ENCODE measurements around the gene RERE. TPM values are rescaled to one million over a fixed set of nuclear protein-coding genes. Genes with fewer than 3 reads are reported as not detected.
"Not testable (repeated sequence)": the region's sequence is repeated elsewhere in the genome, so short reads cannot be mapped to it uniquely, and the experiment has no call there.

RERE gene
- total RNA-seq, 2 experiments from 2014 or later = 45.8 to 57.1 TPM

GRCh38 chr1:8382608-8383505, 434.6 kb downstream of the RERE start:
- no peak for ATAC-seq
- H3K27me3 Mint-ChIP-seq = no peaks in the 10 kb centered on the region
- peak overlapping the region; percentile 64 for H3K27ac Mint-ChIP-seq
- DNase-seq = no peak
- TF ChIP-seq, protein P1, sequence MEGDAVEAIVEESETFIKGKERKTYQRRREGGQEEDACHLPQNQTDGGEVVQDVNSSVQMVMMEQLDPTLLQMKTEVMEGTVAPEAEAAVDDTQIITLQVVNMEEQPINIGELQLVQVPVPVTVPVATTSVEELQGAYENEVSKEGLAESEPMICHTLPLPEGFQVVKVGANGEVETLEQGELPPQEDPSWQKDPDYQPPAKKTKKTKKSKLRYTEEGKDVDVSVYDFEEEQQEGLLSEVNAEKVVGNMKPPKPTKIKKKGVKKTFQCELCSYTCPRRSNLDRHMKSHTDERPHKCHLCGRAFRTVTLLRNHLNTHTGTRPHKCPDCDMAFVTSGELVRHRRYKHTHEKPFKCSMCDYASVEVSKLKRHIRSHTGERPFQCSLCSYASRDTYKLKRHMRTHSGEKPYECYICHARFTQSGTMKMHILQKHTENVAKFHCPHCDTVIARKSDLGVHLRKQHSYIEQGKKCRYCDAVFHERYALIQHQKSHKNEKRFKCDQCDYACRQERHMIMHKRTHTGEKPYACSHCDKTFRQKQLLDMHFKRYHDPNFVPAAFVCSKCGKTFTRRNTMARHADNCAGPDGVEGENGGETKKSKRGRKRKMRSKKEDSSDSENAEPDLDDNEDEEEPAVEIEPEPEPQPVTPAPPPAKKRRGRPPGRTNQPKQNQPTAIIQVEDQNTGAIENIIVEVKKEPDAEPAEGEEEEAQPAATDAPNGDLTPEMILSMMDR (IDR thresholded peaks at IDR 0.05) = no peak
- ChIA-PET POLR2A (interaction anchor here (0.8 to 1.9 kb wide), 3 partner anchors 14 to 24 kb away, joined by 3 to 8 read pairs (median 3); no protein-coding TSS in a partner anchor), CTCF (interaction anchor here (1.0 to 1.2 kb wide), 2 partner anchors 14 to 27 kb away, joined by 3 to 5 read pairs; no protein-coding TSS in a partner anchor)
- peak overlapping the region; percentile 52 for H3K4me3 Mint-ChIP-seq
- peaks cover 22% of the 10 kb centered on the region for H3K36me3 Mint-ChIP-seq (ENCODE audit: low read depth)
- intact Hi-C loops (cut with micrococcal nuclease) = no loop called here
- H3K4me1 Mint-ChIP-seq (ENCODE audit: low read depth) = peaks cover 68% of the 10 kb centered on the region
- no peaks in the 10 kb centered on the region for H3K9me3 Mint-ChIP-seq

DNA sequence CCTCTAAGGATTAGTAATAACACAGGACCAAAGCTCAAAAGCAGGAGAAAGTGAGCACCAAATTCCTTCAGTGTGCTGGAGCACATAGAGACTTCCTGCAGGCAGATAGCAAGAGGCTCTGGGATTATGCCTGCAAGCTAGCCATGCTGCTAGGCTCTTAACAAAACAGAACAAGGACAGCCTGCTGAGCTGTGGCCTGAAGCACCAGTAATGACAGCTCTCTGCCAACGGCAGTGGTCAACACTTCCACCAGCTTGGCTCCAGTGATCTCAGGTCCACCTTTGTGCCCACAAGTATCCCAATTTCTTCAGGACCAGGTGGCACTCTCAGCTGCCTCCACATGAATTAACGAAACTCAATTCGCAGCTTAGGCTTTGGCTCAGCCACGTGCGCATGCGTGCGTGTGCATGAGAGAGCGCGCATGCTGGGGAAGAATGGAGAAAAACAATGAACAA, 435.4 kb downstream of the RERE start:
- ATAC-seq (no peak), DNase-seq (no peak)
- CTCF ChIA-PET = no interaction called here
- Mint-ChIP-seq H3K4me1 (ENCODE audit: low read depth) (peaks cover 67% of the 10 kb centered on the region), H3K9me3 (no peaks in the 10 kb centered on the region), H3K27ac (no peak overlapping the region), H3K4me3 (no peak overlapping the region), H3K36me3 (ENCODE audit: low read depth) (peaks cover 24% of the 10 kb centered on the region), H3K27me3 (no peaks in the 10 kb centered on the region)
- intact Hi-C loops (cut with micrococcal nuclease) = no loop called here
- TF ChIP-seq, protein P1 (IDR thresholded peaks at IDR 0.05) = no peak
- POLR2A ChIA-PET = interaction anchor here (1.1 kb wide), 1 partner anchor 14 kb away, joined by 3 read pairs; no protein-coding TSS in a partner anchor

GRCh38 chr1:8381618-8382017, 435.8 kb downstream of the RERE start:
- intact Hi-C loops (cut with micrococcal nuclease) = no loop called here
- Mint-ChIP-seq H3K36me3 (ENCODE audit: low read depth) (peaks cover 24% of the 10 kb centered on the region), H3K27me3 (no peaks in the 10 kb centered on the region), H3K27ac (no peak overlapping the region), H3K4me3 (no peak overlapping the region), H3K9me3 (no peaks in the 10 kb centered on the region), H3K4me1 (ENCODE audit: low read depth) (peaks cover 64% of the 10 kb centered on the region)
- ChIA-PET CTCF (interaction anchor here (0.9 kb wide), 1 partner anchor 11 kb away, joined by 3 read pairs; no protein-coding TSS in a partner anchor), POLR2A (interaction anchor here (1.0 to 1.1 kb wide), 2 partner anchors 14 to 28 kb away, joined by 3 to 4 read pairs; no protein-coding TSS in a partner anchor)
- DNase-seq (no peak), ATAC-seq (no peak)
- TF ChIP-seq, protein P1 (IDR thresholded peaks at IDR 0.05) = no peak

- CTCF ChIA-PET = interaction anchor here (0.8 kb wide), 1 partner anchor 29 kb away, joined by 3 read pairs; no protein-coding TSS in a partner anchor
- ATAC-seq; DNase-seq; H3K27me3 Mint-ChIP-seq; H3K9me3 Mint-ChIP-seq; H3K4me3 Mint-ChIP-seq; H3K27ac Mint-ChIP-seq; intact Hi-C loops (cut with micrococcal nuclease): not testable (repeated sequence)
- peaks cover 68% of the 10 kb centered on the region for H3K4me1 Mint-ChIP-seq (ENCODE audit: low read depth)
- H3K36me3 Mint-ChIP-seq (ENCODE audit: low read depth) = peaks cover 20% of the 10 kb centered on the region
- POLR2A ChIA-PET = interaction anchor here (0.7 to 1.6 kb wide), 2 partner anchors 12 to 35 kb away, joined by 4 read pairs; no protein-coding TSS in a partner anchor
Observed at GRCh38 chr1:8380310-8380709, 437.1 kb downstream of the RERE start.

GRCh38 chr1:8379513-8380186, 437.8 kb downstream of the RERE start:
- CTCF ChIA-PET = interaction anchor here (0.8 kb wide), 1 partner anchor 29 kb away, joined by 3 read pairs; no protein-coding TSS in a partner anchor

More at GRCh38 chr1:8379513-8380186, 437.8 kb downstream of the RERE start:
- intact Hi-C loops (cut with micrococcal nuclease) = no loop called here
- no peak for ATAC-seq
- DNase-seq = no peak
- H3K27ac Mint-ChIP-seq = no peak overlapping the region
- H3K9me3 Mint-ChIP-seq = no peaks in the 10 kb centered on the region
- TF ChIP-seq, protein P1 (IDR thresholded peaks at IDR 0.05) = no peak
- peaks cover 67% of the 10 kb centered on the region for H3K4me1 Mint-ChIP-seq (ENCODE audit: low read depth)
- H3K36me3 Mint-ChIP-seq (ENCODE audit: low read depth) = peaks cover 19% of the 10 kb centered on the region
- no peak overlapping the region for H3K4me3 Mint-ChIP-seq
- H3K27me3 Mint-ChIP-seq = no peaks in the 10 kb centered on the region
- POLR2A ChIA-PET = interaction anchor here (0.7 to 1.6 kb wide), 2 partner anchors 12 to 35 kb away, joined by 4 read pairs; no protein-coding TSS in a partner anchor
